Measurements from ENCODE around the gene C16orf92. TPM values are rescaled to one million over a fixed set of nuclear protein-coding genes. Genes with fewer than 3 reads are reported as not detected.

Gene C16orf92
- total RNA-seq, 1 donor from 2014 or later = not detected

- Histone ChIP-seq H3K36me3 (ENCODE audit: insufficient read depth, low read length) (no peaks in the 10 kb centered on the region), H3K4me3 (ENCODE audit: insufficient read depth, low read depth, low read length) (no peak overlapping the region), H3K4me2 (ENCODE audit: low read length) (no peak overlapping the region), H3K9ac (ENCODE audit: low read length) (no peak overlapping the region), H3K27ac (ENCODE audit: low read depth, low read length) (no peak overlapping the region), H4K20me1 (ENCODE audit: insufficient read depth, low read length) (no peaks in the 10 kb centered on the region), H2AFZ (ENCODE audit: low read depth, low read length) (no peak overlapping the region), H3K9me3 (ENCODE audit: insufficient read depth, low read depth, low read length) (no peaks in the 10 kb centered on the region), H3K79me2 (ENCODE audit: insufficient read depth, low read length) (no peaks in the 10 kb centered on the region), H3K27me3 (ENCODE audit: insufficient read depth, low read length) (peaks cover 2% of the 10 kb centered on the region), H3K4me1 (ENCODE audit: insufficient read depth, low read length) (no peaks in the 10 kb centered on the region)
- TF ChIP-seq CTCF (IDR thresholded peaks at IDR 0.05; ENCODE audit: insufficient read depth, low read depth, low read length) = peak; percentile 43
- no peak for TF ChIP-seq EZH2 (IDR thresholded peaks at IDR 0.05; ENCODE audit: insufficient read depth, low read length)
- no peaks in the 10 kb centered on the region for H3K36me3 Mint-ChIP-seq (ENCODE audit: low read depth, unreplicated experiment)
- no peaks in the 10 kb centered on the region for H3K4me1 Mint-ChIP-seq (ENCODE audit: low read depth, unreplicated experiment)
- DNase-seq (ENCODE audit: low read depth) = no peak
- H3K27ac Mint-ChIP-seq (ENCODE audit: unreplicated experiment) = no peak overlapping the region
- no peak overlapping the region for H3K4me3 Mint-ChIP-seq (ENCODE audit: unreplicated experiment)
- peaks cover 1% of the 10 kb centered on the region for H3K9me3 Mint-ChIP-seq (ENCODE audit: unreplicated experiment)
- no peak for FAIRE-seq
- peaks cover 14% of the 10 kb centered on the region for H3K27me3 Mint-ChIP-seq (ENCODE audit: low read depth, unreplicated experiment)
Measured at GRCh38 chr16:30041841-30042240, 18.8 kb downstream of the C16orf92 start.

GRCh38 chr16:30046178-30046577 lies 23.2 kb downstream of the C16orf92 start:
- FAIRE-seq = no peak
- Histone ChIP-seq H3K4me2 (ENCODE audit: low read length) (no peak overlapping the region), H4K20me1 (ENCODE audit: insufficient read depth, low read length) (no peaks in the 10 kb centered on the region), H3K9me3 (ENCODE audit: insufficient read depth, low read depth, low read length) (no peaks in the 10 kb centered on the region), H3K27me3 (ENCODE audit: insufficient read depth, low read length) (no peaks in the 10 kb centered on the region), H3K4me3 (ENCODE audit: insufficient read depth, low read depth, low read length) (no peak overlapping the region), H3K27ac (ENCODE audit: low read depth, low read length) (no peak overlapping the region), H3K4me1 (ENCODE audit: insufficient read depth, low read length) (no peaks in the 10 kb centered on the region), H3K9ac (ENCODE audit: low read length) (no peak overlapping the region), H2AFZ (ENCODE audit: low read depth, low read length) (no peak overlapping the region), H3K36me3 (ENCODE audit: insufficient read depth, low read length) (no peaks in the 10 kb centered on the region), H3K79me2 (ENCODE audit: insufficient read depth, low read length) (no peaks in the 10 kb centered on the region)
- peaks cover 11% of the 10 kb centered on the region for H3K27me3 Mint-ChIP-seq (ENCODE audit: low read depth, unreplicated experiment)
- H3K36me3 Mint-ChIP-seq (ENCODE audit: low read depth, unreplicated experiment) = no peaks in the 10 kb centered on the region
- DNase-seq (ENCODE audit: low read depth) = no peak
- H3K4me3 Mint-ChIP-seq (ENCODE audit: unreplicated experiment) = no peak overlapping the region
- peaks cover 2% of the 10 kb centered on the region for H3K4me1 Mint-ChIP-seq (ENCODE audit: low read depth, unreplicated experiment)
- TF ChIP-seq CTCF (IDR thresholded peaks at IDR 0.05; ENCODE audit: insufficient read depth, low read depth, low read length) (no peak), EZH2 (IDR thresholded peaks at IDR 0.05; ENCODE audit: insufficient read depth, low read length) (no peak)
- H3K27ac Mint-ChIP-seq (ENCODE audit: unreplicated experiment) = no peak overlapping the region
- H3K9me3 Mint-ChIP-seq (ENCODE audit: unreplicated experiment) = peaks cover 1% of the 10 kb centered on the region

GRCh38 chr16:30046588-30046987 lies 23.6 kb downstream of the C16orf92 start:
- H3K27me3 ChIP-seq (ENCODE audit: insufficient read depth, low read length) = no peaks in the 10 kb centered on the region
- no peak overlapping the region for H3K4me2 ChIP-seq (ENCODE audit: low read length)
- no peak overlapping the region for H3K9ac ChIP-seq (ENCODE audit: low read length)
- Mint-ChIP-seq H3K9me3 (ENCODE audit: unreplicated experiment) (peaks cover 1% of the 10 kb centered on the region), H3K36me3 (ENCODE audit: low read depth, unreplicated experiment) (no peaks in the 10 kb centered on the region), H3K4me1 (ENCODE audit: low read depth, unreplicated experiment) (peaks cover 3% of the 10 kb centered on the region), H3K27ac (ENCODE audit: unreplicated experiment) (no peak overlapping the region), H3K27me3 (ENCODE audit: low read depth, unreplicated experiment) (peaks cover 11% of the 10 kb centered on the region), H3K4me3 (ENCODE audit: unreplicated experiment) (no peak overlapping the region)
- TF ChIP-seq CTCF (IDR thresholded peaks at IDR 0.05; ENCODE audit: insufficient read depth, low read depth, low read length) (no peak), EZH2 (IDR thresholded peaks at IDR 0.05; ENCODE audit: insufficient read depth, low read length) (no peak)
- no peak overlapping the region for H2AFZ ChIP-seq (ENCODE audit: low read depth, low read length)
- H3K36me3 ChIP-seq (ENCODE audit: insufficient read depth, low read length) = no peaks in the 10 kb centered on the region
- no peaks in the 10 kb centered on the region for H3K79me2 ChIP-seq (ENCODE audit: insufficient read depth, low read length)
- no peaks in the 10 kb centered on the region for H4K20me1 ChIP-seq (ENCODE audit: insufficient read depth, low read length)
- H3K27ac ChIP-seq (ENCODE audit: low read depth, low read length) = no peak overlapping the region
- peaks cover under 1% of the 10 kb centered on the region for H3K4me1 ChIP-seq (ENCODE audit: insufficient read depth, low read length)
- no peaks in the 10 kb centered on the region for H3K9me3 ChIP-seq (ENCODE audit: insufficient read depth, low read depth, low read length)
- H3K4me3 ChIP-seq (ENCODE audit: insufficient read depth, low read depth, low read length) = no peak overlapping the region
- FAIRE-seq (no peak), DNase-seq (ENCODE audit: low read depth) (no peak)
